ENCODE measurements around the gene FAM120A. TPM values are rescaled to one million over a fixed set of nuclear protein-coding genes. Genes with fewer than 3 reads are reported as not detected.

Gene FAM120A
- total RNA-seq, 5 donors from 2014 or later (not counting 1 experiment from before 2014, with no cell fraction given): 76.0 to 96.3 (median 93.5) TPM

GRCh38 chr9:93466416-93467061 is 15.1 kb downstream of the FAM120A start:
- Histone ChIP-seq H3K27me3 (replicated peaks in 1 of 2; ENCODE audit: control insufficient read depth in 2 of 2, extremely low read depth in 1 of 2, insufficient read depth in 2 of 2, low read length in 1 of 2) (no peaks in the 10 kb centered on the region), H3K36me3 (ENCODE audit: control insufficient read depth in 2 of 2, extremely low read depth in 1 of 2, insufficient read depth in 1 of 2, low read length in 1 of 2) (peaks cover 0 to 4% of the 10 kb centered on the region in 2 donors), H3K4me1 (ENCODE audit: control insufficient read depth in 1 of 2, extremely low read depth in 1 of 2, insufficient read depth in 2 of 2, low read length in 2 of 2) (peaks cover 38 to 40% of the 10 kb centered on the region in 2 experiments), H3K9me3 (no peaks in the 10 kb centered on the region), H3K27ac (ENCODE audit: low read length) (no peak overlapping the region), H3K4me3 (ENCODE audit: control insufficient read depth in 1 of 2, extremely low read depth in 1 of 2, low read length in 1 of 2) (no peak overlapping the region)
- no peak for DNase-seq
- Mint-ChIP-seq H3K27ac (peak overlapping the region in 1 of 2 donors; percentile 37), H3K4me3 (peak overlapping the region in 2 of 3 donors; percentile 7 to 39), H3K9me3 (no peaks in the 10 kb centered on the region), H3K27me3 (no peaks in the 10 kb centered on the region), H3K36me3 (peaks cover 13% of the 10 kb centered on the region), H3K4me1 (peaks cover 87 to 93% (median 92%) of the 10 kb centered on the region in 3 donors)
- ATAC-seq (replicated peaks in 1 of 4): no peak
- POLR2A ChIA-PET: no interaction called here
- CTCF ChIA-PET: interaction anchor here in 1 of 2 donors (2.4 kb wide), 1 partner anchor 13 kb away, joined by 12 read pairs; the partner anchor contains the start of gene FAM120AOS
- WGBS (ENCODE audit: insufficient coverage): 58% methylated on average over 5 of the region's 7 CpGs

GRCh38 chr9:93467062-93467416 is 15.6 kb downstream of the FAM120A start:
- H3K27me3 ChIP-seq (replicated peaks in 1 of 2; ENCODE audit: control insufficient read depth in 2 of 2, extremely low read depth in 1 of 2, insufficient read depth in 2 of 2, low read length in 1 of 2): no peaks in the 10 kb centered on the region
- DNase-seq (no peak), ATAC-seq (replicated peaks in 1 of 4) (no peak)
- H3K9me3 ChIP-seq: no peaks in the 10 kb centered on the region
- H3K36me3 ChIP-seq (ENCODE audit: control insufficient read depth in 2 of 2, extremely low read depth in 1 of 2, insufficient read depth in 1 of 2, low read length in 1 of 2): peaks cover 0 to 4% of the 10 kb centered on the region in 2 donors
- no peak overlapping the region for H3K4me3 ChIP-seq (ENCODE audit: control insufficient read depth in 1 of 2, extremely low read depth in 1 of 2, low read length in 1 of 2)
- CTCF ChIA-PET: no interaction called here
- Mint-ChIP-seq H3K4me3 (peak overlapping the region in 1 of 3 donors; percentile 39), H3K9me3 (no peaks in the 10 kb centered on the region), H3K36me3 (peaks cover 13% of the 10 kb centered on the region), H3K27ac (peak overlapping the region in 1 of 2 donors; percentile 10), H3K4me1 (peaks cover 87 to 90% (median 87%) of the 10 kb centered on the region in 3 donors), H3K27me3 (no peaks in the 10 kb centered on the region)
- no CpG with 5 or more reads among the region's 3 CpGs for WGBS (ENCODE audit: insufficient coverage)
- peaks cover 38 to 40% of the 10 kb centered on the region in 2 experiments for H3K4me1 ChIP-seq (ENCODE audit: control insufficient read depth in 1 of 2, extremely low read depth in 1 of 2, insufficient read depth in 2 of 2, low read length in 2 of 2)
- POLR2A ChIA-PET: no interaction called here
- no peak overlapping the region for H3K27ac ChIP-seq (ENCODE audit: low read length)

- ATAC-seq (replicated peaks in 1 of 4) (no peak), DNase-seq (no peak)
- Mint-ChIP-seq H3K27me3 (no peaks in the 10 kb centered on the region), H3K27ac (peak overlapping the region in 1 of 2 donors; percentile 10), H3K4me3 (peak overlapping the region in 1 of 3 donors; percentile 39), H3K4me1 (peaks cover 84 to 90% (median 86%) of the 10 kb centered on the region in 3 donors), H3K9me3 (no peaks in the 10 kb centered on the region), H3K36me3 (peaks cover 17% of the 10 kb centered on the region)
- CTCF ChIA-PET: no interaction called here
- H3K4me3 ChIP-seq (ENCODE audit: control insufficient read depth in 1 of 2, extremely low read depth in 1 of 2, low read length in 1 of 2): no peak overlapping the region
- H3K27ac ChIP-seq (ENCODE audit: low read length): no peak overlapping the region
- POLR2A ChIA-PET: interaction anchor here in 1 of 2 donors (0.6 kb wide), 1 partner anchor 19 kb away, joined by 4 read pairs; no protein-coding TSS in a partner anchor
- no CpG with 5 or more reads among the region's 3 CpGs for WGBS (ENCODE audit: insufficient coverage)
- peaks cover 38 to 40% of the 10 kb centered on the region in 2 experiments for H3K4me1 ChIP-seq (ENCODE audit: control insufficient read depth in 1 of 2, extremely low read depth in 1 of 2, insufficient read depth in 2 of 2, low read length in 2 of 2)
- peaks cover 0 to 4% of the 10 kb centered on the region in 2 donors for H3K36me3 ChIP-seq (ENCODE audit: control insufficient read depth in 2 of 2, extremely low read depth in 1 of 2, insufficient read depth in 1 of 2, low read length in 1 of 2)
- H3K9me3 ChIP-seq: no peaks in the 10 kb centered on the region
- H3K27me3 ChIP-seq (replicated peaks in 1 of 2; ENCODE audit: control insufficient read depth in 2 of 2, extremely low read depth in 1 of 2, insufficient read depth in 2 of 2, low read length in 1 of 2): no peaks in the 10 kb centered on the region
Measured at GRCh38 chr9:93467462-93467861, 16.0 kb downstream of the FAM120A start.

DNA sequence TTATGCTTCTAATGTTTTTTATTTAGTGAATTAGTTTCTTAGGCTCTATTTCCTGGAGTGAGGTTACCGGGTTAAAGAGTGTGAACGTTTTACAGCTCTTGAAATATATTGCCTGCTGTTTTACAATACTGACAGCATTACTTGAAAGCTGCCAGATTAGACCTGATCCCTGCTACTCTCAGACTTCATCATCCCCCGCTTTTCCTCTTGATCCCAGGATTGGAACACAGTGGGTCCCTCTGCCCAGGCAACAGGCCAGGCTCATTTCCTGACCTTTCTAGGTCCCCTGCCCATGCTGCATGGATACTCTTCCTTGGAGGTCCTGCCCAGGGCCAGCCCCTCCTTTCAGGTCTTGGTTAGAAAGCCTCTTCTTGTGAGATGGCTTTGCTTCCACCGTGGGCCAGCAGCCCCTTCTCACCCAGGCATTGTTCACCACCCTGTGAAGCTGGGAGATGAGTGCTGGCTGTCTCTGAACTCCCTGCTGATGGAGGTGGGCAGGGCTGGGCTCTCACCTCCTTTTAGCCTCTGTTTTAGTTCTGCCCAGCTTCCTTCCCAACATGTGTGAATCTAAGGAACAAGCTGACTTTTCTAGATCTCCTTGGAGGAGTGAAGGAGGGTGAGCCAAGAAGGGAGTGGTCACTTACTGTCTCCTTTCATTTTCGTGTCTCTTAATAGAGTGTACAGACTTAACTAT is 17.4 kb downstream of the FAM120A start:
- Histone ChIP-seq H3K4me1 (ENCODE audit: control insufficient read depth in 1 of 2, extremely low read depth in 1 of 2, insufficient read depth in 2 of 2, low read length in 2 of 2) (peaks cover 25 to 40% of the 10 kb centered on the region in 2 experiments), H3K36me3 (ENCODE audit: control insufficient read depth in 2 of 2, extremely low read depth in 1 of 2, insufficient read depth in 1 of 2, low read length in 1 of 2) (peaks cover 2 to 14% of the 10 kb centered on the region in 2 donors), H3K27me3 (replicated peaks in 1 of 2; ENCODE audit: control insufficient read depth in 2 of 2, extremely low read depth in 1 of 2, insufficient read depth in 2 of 2, low read length in 1 of 2) (no peaks in the 10 kb centered on the region), H3K4me3 (ENCODE audit: control insufficient read depth in 1 of 2, extremely low read depth in 1 of 2, low read length in 1 of 2) (no peak overlapping the region), H3K27ac (ENCODE audit: low read length) (no peak overlapping the region), H3K9me3 (no peaks in the 10 kb centered on the region)
- DNase-seq: no peak
- peak overlapping the region in 1 of 2 donors; percentile 50 for H3K27ac Mint-ChIP-seq
- ATAC-seq (replicated peaks in 1 of 4): no peak
- POLR2A ChIA-PET: no interaction called here
- CTCF ChIA-PET: no interaction called here
- 89% methylated on average over 1 of the region's 5 CpGs for whole genome bisulfite sequencing (ENCODE audit: insufficient coverage)
- H3K36me3 Mint-ChIP-seq: peaks cover 17% of the 10 kb centered on the region
- no peaks in the 10 kb centered on the region for H3K27me3 Mint-ChIP-seq
- peak overlapping the region in 2 of 3 donors; percentile 21 to 46 for H3K4me3 Mint-ChIP-seq
- no peaks in the 10 kb centered on the region for H3K9me3 Mint-ChIP-seq
- peaks cover 70 to 76% (median 72%) of the 10 kb centered on the region in 3 donors for H3K4me1 Mint-ChIP-seq

GRCh38 chr9:93470391-93470790 is 18.9 kb downstream of the FAM120A start:
- no peak overlapping the region for H3K4me3 ChIP-seq (ENCODE audit: control insufficient read depth in 1 of 2, extremely low read depth in 1 of 2, low read length in 1 of 2)
- ChIA-PET POLR2A (no interaction called here), CTCF (no interaction called here)
- H3K36me3 Mint-ChIP-seq: peaks cover 23% of the 10 kb centered on the region
- no peaks in the 10 kb centered on the region for H3K9me3 ChIP-seq
- no peak for DNase-seq
- H3K9me3 Mint-ChIP-seq: no peaks in the 10 kb centered on the region
- no peaks in the 10 kb centered on the region for H3K27me3 Mint-ChIP-seq
- H3K4me1 ChIP-seq (ENCODE audit: control insufficient read depth in 1 of 2, extremely low read depth in 1 of 2, insufficient read depth in 2 of 2, low read length in 2 of 2): peaks cover 19 to 31% of the 10 kb centered on the region in 2 experiments
- ATAC-seq (replicated peaks in 1 of 4): no peak
- no peaks in the 10 kb centered on the region for H3K27me3 ChIP-seq (replicated peaks in 1 of 2; ENCODE audit: control insufficient read depth in 2 of 2, extremely low read depth in 1 of 2, insufficient read depth in 2 of 2, low read length in 1 of 2)
- WGBS (ENCODE audit: insufficient coverage): 100% methylated on average over 3 of the region's 5 CpGs
- peaks cover 59 to 66% (median 64%) of the 10 kb centered on the region in 3 donors for H3K4me1 Mint-ChIP-seq
- H3K27ac Mint-ChIP-seq: no peak overlapping the region
- no peak overlapping the region for H3K27ac ChIP-seq (ENCODE audit: low read length)
- H3K4me3 Mint-ChIP-seq: no peak overlapping the region
- H3K36me3 ChIP-seq (ENCODE audit: control insufficient read depth in 2 of 2, extremely low read depth in 1 of 2, insufficient read depth in 1 of 2, low read length in 1 of 2): peaks cover 2 to 14% of the 10 kb centered on the region in 2 donors

DNA sequence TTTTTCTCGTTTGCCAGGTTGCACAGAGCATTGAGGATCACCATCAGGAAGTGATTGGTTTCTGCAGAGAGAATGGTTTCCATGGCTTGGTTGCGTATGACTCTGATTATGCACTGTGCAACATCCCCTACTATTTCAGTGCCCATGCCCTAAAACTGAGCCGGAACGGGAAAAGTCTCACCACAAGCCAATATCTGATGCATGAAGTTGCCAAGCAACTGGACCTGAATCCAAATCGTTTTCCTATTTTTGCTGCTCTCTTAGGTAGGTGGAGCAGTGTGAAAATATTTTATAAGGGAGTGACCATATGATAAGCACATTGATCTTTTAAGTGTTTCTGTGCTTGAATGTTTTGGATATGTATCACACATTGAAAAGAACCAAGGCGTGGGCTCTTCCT is 19.6 kb downstream of the FAM120A start:
- Histone ChIP-seq H3K4me3 (ENCODE audit: control insufficient read depth in 1 of 2, extremely low read depth in 1 of 2, low read length in 1 of 2) (no peak overlapping the region), H3K27ac (ENCODE audit: low read length) (no peak overlapping the region), H3K27me3 (replicated peaks in 1 of 2; ENCODE audit: control insufficient read depth in 2 of 2, extremely low read depth in 1 of 2, insufficient read depth in 2 of 2, low read length in 1 of 2) (no peaks in the 10 kb centered on the region), H3K4me1 (ENCODE audit: control insufficient read depth in 1 of 2, extremely low read depth in 1 of 2, insufficient read depth in 2 of 2, low read length in 2 of 2) (peaks cover 13 to 25% of the 10 kb centered on the region in 2 experiments), H3K9me3 (no peaks in the 10 kb centered on the region), H3K36me3 (ENCODE audit: control insufficient read depth in 2 of 2, extremely low read depth in 1 of 2, insufficient read depth in 1 of 2, low read length in 1 of 2) (peaks cover 2 to 20% of the 10 kb centered on the region in 2 donors)
- Mint-ChIP-seq H3K27ac (no peak overlapping the region), H3K4me3 (no peak overlapping the region), H3K9me3 (no peaks in the 10 kb centered on the region), H3K36me3 (peaks cover 30% of the 10 kb centered on the region), H3K4me1 (peaks cover 56 to 66% (median 64%) of the 10 kb centered on the region in 3 donors), H3K27me3 (no peaks in the 10 kb centered on the region)
- no CpG with 5 or more reads among the region's 6 CpGs for WGBS (ENCODE audit: insufficient coverage)
- ChIA-PET POLR2A (no interaction called here), CTCF (interaction anchor here in 1 of 2 donors (1.1 kb wide), 1 partner anchor 24 kb away, joined by 5 read pairs; no protein-coding TSS in a partner anchor)
- ATAC-seq (replicated peaks in 1 of 4): no peak
- DNase-seq: no peak

Measured in T-cell (primary cell).